HUES48 (cell line): ENCODE measurements around the gene CUX1.

Experiments used
- H3K27ac ChIP-seq: one replicate; pipeline ENCODE4 v1.7.0; 2013; ENCODE audit warnings: low read depth, low read length, inconsistent platforms
- H3K27me3 ChIP-seq: 2 replicates; pipeline ENCODE4 v1.6.1; 2013; ENCODE audit warnings: mild to moderate bottlenecking, low read length; ENCODE audit not compliant: control insufficient read depth, insufficient read depth
- H3K36me3 ChIP-seq: 2 replicates; pipeline ENCODE4 v1.6.1; 2013; ENCODE audit warnings: low read length; ENCODE audit not compliant: control insufficient read depth, insufficient read depth
- H3K4me1 ChIP-seq: 2 replicates; pipeline ENCODE4 v1.6.1; 2013; ENCODE audit warnings: mild to moderate bottlenecking, low read length; ENCODE audit not compliant: control insufficient read depth, insufficient read depth
- H3K4me3 ChIP-seq: 2 replicates; pipeline ENCODE4 v1.5.1; 2013; ENCODE audit warnings: mild to moderate bottlenecking, low read depth, low read length
- H3K9ac ChIP-seq: 2 replicates; pipeline ENCODE4 v1.6.1; 2013; ENCODE audit warnings: mild to moderate bottlenecking, low read depth, low read length, moderate library complexity
- H3K9me3 ChIP-seq: 2 replicates; pipeline ENCODE4 v1.6.1; 2013; ENCODE audit warnings: low read length; ENCODE audit not compliant: control insufficient read depth, insufficient read depth

Gene CUX1

GRCh38 chr7:102272917-102273748, 455.7 kb downstream of the CUX1 start:
- no peaks in the 10 kb centered on the region for H3K36me3 ChIP-seq
- no peaks in the 10 kb centered on the region for H3K4me1 ChIP-seq
- no peak overlapping the region for H3K27ac ChIP-seq
- H3K4me3 ChIP-seq: no peak overlapping the region
- no peak overlapping the region for H3K9ac ChIP-seq
- H3K27me3 ChIP-seq: no peaks in the 10 kb centered on the region
- H3K9me3 ChIP-seq: no peaks in the 10 kb centered on the region

GRCh38 chr7:102273749-102274712, 456.6 kb downstream of the CUX1 start:
- no peaks in the 10 kb centered on the region for H3K27me3 ChIP-seq
- H3K9me3 ChIP-seq: no peaks in the 10 kb centered on the region
- H3K9ac ChIP-seq: no peak overlapping the region
- no peaks in the 10 kb centered on the region for H3K4me1 ChIP-seq
- H3K27ac ChIP-seq: no peak overlapping the region
- no peak overlapping the region for H3K4me3 ChIP-seq
- no peaks in the 10 kb centered on the region for H3K36me3 ChIP-seq

- Histone ChIP-seq H3K27ac (no peak overlapping the region), H3K9me3 (no peaks in the 10 kb centered on the region), H3K27me3 (no peaks in the 10 kb centered on the region), H3K4me3 (no peak overlapping the region), H3K4me1 (0 out of 2 replicates have a peak, but pooled peaks cover 4% of the 10 kb centered on the region), H3K9ac (no peak overlapping the region), H3K36me3 (no peaks in the 10 kb centered on the region)
These were observed 457.8 kb downstream of the CUX1 start for GRCh38 chr7:102275123-102275703.

- Histone ChIP-seq H3K36me3 (no peaks in the 10 kb centered on the region), H3K27me3 (no peaks in the 10 kb centered on the region), H3K9ac (no peak overlapping the region), H3K9me3 (no peaks in the 10 kb centered on the region), H3K4me3 (no peak overlapping the region), H3K4me1 (0 out of 2 replicates have a peak, but pooled peaks cover 4% of the 10 kb centered on the region), H3K27ac (no peak overlapping the region)
These were observed 460.5 kb downstream of the CUX1 start for GRCh38 chr7:102277901-102278300.

- 0 out of 2 replicates have a peak, but pooled peaks cover 4% of the 10 kb centered on the region for H3K4me1 ChIP-seq
- no peaks in the 10 kb centered on the region for H3K27me3 ChIP-seq
These were observed 462.3 kb downstream of the CUX1 start for GRCh38 chr7:102279537-102280400.

GRCh38 chr7:102280521-102280920, 463.1 kb downstream of the CUX1 start:
- Histone ChIP-seq H3K9ac (no peak overlapping the region), H3K27ac (no peak overlapping the region), H3K9me3 (no peaks in the 10 kb centered on the region), H3K4me3 (no peak overlapping the region), H3K27me3 (0 out of 2 replicates have a peak, but pooled peaks cover 5% of the 10 kb centered on the region), H3K36me3 (no peaks in the 10 kb centered on the region), H3K4me1 (0 out of 2 replicates have a peak, but pooled peaks cover 4% of the 10 kb centered on the region)

More at GRCh38 chr7:102279537-102280400, 462.3 kb downstream of the CUX1 start:
- H3K27ac ChIP-seq: no peak overlapping the region
- no peaks in the 10 kb centered on the region for H3K9me3 ChIP-seq
- H3K36me3 ChIP-seq: no peaks in the 10 kb centered on the region
- no peak overlapping the region for H3K4me3 ChIP-seq
- no peak overlapping the region for H3K9ac ChIP-seq

GRCh38 chr7:102281785-102282184, 464.4 kb downstream of the CUX1 start:
- no peak overlapping the region for H3K27ac ChIP-seq
- H3K9me3 ChIP-seq: no peaks in the 10 kb centered on the region
- 0 out of 2 replicates have a peak, but pooled peaks cover 7% of the 10 kb centered on the region for H3K27me3 ChIP-seq
- no peaks in the 10 kb centered on the region for H3K36me3 ChIP-seq
- H3K4me3 ChIP-seq: no peak overlapping the region
- H3K9ac ChIP-seq: no peak overlapping the region
- H3K4me1 ChIP-seq: 0 out of 2 replicates have a peak, but pooled peaks cover 4% of the 10 kb centered on the region

- H3K4me1 ChIP-seq: 0 out of 2 replicates have a peak, but pooled peaks cover 4% of the 10 kb centered on the region
- H3K9me3 ChIP-seq: no peaks in the 10 kb centered on the region
- H3K27ac ChIP-seq: no peak overlapping the region
- no peaks in the 10 kb centered on the region for H3K36me3 ChIP-seq
- no peak overlapping the region for H3K4me3 ChIP-seq
- H3K9ac ChIP-seq: no peak overlapping the region
- H3K27me3 ChIP-seq: peaks cover 7% of the 10 kb centered on the region; the same call in 1 of the 2 replicates
These were observed 465.3 kb downstream of the CUX1 start for GRCh38 chr7:102282465-102283362.

- Histone ChIP-seq H3K27me3 (peaks cover 14% of the 10 kb centered on the region; the same call in 1 of the 2 replicates), H3K36me3 (no peaks in the 10 kb centered on the region), H3K4me1 (0 out of 2 replicates have a peak, but pooled peaks cover 10% of the 10 kb centered on the region), H3K27ac (no peak overlapping the region), H3K4me3 (no peak overlapping the region), H3K9me3 (no peaks in the 10 kb centered on the region), H3K9ac (no peak overlapping the region)
These were observed 466.2 kb downstream of the CUX1 start for GRCh38 chr7:102283477-102284189.
